Measurements from ENCODE around the gene MYADML2. TPM values are rescaled to one million over a fixed set of nuclear protein-coding genes. Genes with fewer than 3 reads are reported as not detected.

Gene MYADML2
- total RNA-seq, 2 experiments from 2014 or later = not detected

- intact Hi-C loops (cut with DNase I, micrococcal nuclease) = no loop called here
- no peak overlapping the region for H3K27ac Mint-ChIP-seq
- peaks cover 13% of the 10 kb centered on the region for H3K27me3 Mint-ChIP-seq
- Histone ChIP-seq H3K9me3 (ENCODE audit: control insufficient read depth in 1 of 2, insufficient read depth in 1 of 2, low read length in 2 of 2) (peaks cover 0 to 5% of the 10 kb centered on the region in 2 experiments), H3K27ac (ENCODE audit: low read depth in 1 of 2, low read length in 2 of 2) (no peak overlapping the region), H3K4me3 (ENCODE audit: low read length) (no peak overlapping the region), H3K27me3 (ENCODE audit: control insufficient read depth in 1 of 2, insufficient read depth in 2 of 2, low read length in 2 of 2) (peaks cover 7 to 11% of the 10 kb centered on the region in 2 experiments), H3K4me1 (ENCODE audit: insufficient read depth, low read length) (peaks cover 14% of the 10 kb centered on the region), H3K36me3 (ENCODE audit: insufficient read depth, low read length) (peaks cover 29% of the 10 kb centered on the region)
- POLR2A ChIA-PET = no interaction called here
- H3K36me3 Mint-ChIP-seq (ENCODE audit: low read depth) = peaks cover 28% of the 10 kb centered on the region
- H3K9me3 Mint-ChIP-seq = no peaks in the 10 kb centered on the region
- no peak for ATAC-seq (ENCODE audit: poor library complexity)
- H3K4me1 Mint-ChIP-seq (ENCODE audit: low read depth) = peaks cover 8% of the 10 kb centered on the region
- DNase-seq = no peak
- CTCF ChIA-PET = no interaction called here
- H3K4me3 Mint-ChIP-seq = no peak overlapping the region
- TF ChIP-seq, protein P1, sequence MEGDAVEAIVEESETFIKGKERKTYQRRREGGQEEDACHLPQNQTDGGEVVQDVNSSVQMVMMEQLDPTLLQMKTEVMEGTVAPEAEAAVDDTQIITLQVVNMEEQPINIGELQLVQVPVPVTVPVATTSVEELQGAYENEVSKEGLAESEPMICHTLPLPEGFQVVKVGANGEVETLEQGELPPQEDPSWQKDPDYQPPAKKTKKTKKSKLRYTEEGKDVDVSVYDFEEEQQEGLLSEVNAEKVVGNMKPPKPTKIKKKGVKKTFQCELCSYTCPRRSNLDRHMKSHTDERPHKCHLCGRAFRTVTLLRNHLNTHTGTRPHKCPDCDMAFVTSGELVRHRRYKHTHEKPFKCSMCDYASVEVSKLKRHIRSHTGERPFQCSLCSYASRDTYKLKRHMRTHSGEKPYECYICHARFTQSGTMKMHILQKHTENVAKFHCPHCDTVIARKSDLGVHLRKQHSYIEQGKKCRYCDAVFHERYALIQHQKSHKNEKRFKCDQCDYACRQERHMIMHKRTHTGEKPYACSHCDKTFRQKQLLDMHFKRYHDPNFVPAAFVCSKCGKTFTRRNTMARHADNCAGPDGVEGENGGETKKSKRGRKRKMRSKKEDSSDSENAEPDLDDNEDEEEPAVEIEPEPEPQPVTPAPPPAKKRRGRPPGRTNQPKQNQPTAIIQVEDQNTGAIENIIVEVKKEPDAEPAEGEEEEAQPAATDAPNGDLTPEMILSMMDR (IDR thresholded peaks at IDR 0.05) = no peak
These were observed 43.6 kb downstream of the MYADML2 start for GRCh38 chr17:81903415-81903831.

DNA sequence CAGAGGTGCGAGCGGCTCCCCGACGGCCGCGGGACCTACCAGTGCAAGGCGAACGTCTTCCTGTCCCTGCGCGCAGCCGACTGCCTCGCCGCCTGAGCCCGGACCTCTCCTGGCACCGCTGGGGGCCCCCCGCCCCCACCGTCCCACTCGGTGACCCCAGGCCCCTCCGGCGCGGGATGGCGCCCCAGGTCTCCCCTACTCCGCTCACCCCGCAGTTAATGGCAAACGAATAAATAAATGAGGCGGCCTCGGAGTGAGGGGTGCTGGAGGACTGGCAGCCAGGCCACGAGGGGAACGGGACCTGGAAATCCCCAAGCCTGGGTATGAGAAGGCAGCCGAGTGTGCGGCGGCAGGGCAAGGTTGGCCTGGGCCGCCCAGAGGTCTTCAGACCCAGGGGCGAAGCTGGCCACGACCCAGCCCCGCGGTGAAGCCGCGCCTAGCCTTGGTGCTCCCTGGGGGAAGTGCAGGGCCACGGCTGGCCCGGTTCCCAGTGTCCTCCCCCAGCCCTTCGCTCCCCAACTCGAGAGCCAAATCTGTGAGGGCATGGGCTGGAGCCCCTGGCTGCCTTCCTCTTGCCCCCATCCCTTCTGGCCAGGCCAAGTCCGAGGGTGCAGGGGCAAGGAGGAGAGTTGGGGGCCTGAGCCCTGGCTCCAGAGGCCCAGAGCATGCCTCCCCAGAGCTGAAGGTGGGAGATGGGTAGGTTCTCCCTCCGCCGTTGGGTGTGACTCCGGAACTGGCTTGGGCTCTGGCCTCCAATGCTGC is 44.2 kb downstream of the MYADML2 start:
- H3K27me3 Mint-ChIP-seq = peaks cover 13% of the 10 kb centered on the region
- ATAC-seq (ENCODE audit: poor library complexity) = peak; percentile 51
- DNase-seq = no peak
- H3K27ac Mint-ChIP-seq = no peak overlapping the region
- H3K4me3 Mint-ChIP-seq = no peak overlapping the region
- Histone ChIP-seq H3K4me1 (ENCODE audit: insufficient read depth, low read length) (peaks cover 14% of the 10 kb centered on the region), H3K27me3 (ENCODE audit: control insufficient read depth in 1 of 2, insufficient read depth in 2 of 2, low read length in 2 of 2) (peaks cover 7 to 11% of the 10 kb centered on the region in 2 experiments), H3K36me3 (ENCODE audit: insufficient read depth, low read length) (peaks cover 35% of the 10 kb centered on the region), H3K27ac (ENCODE audit: low read depth in 1 of 2, low read length in 2 of 2) (no peak overlapping the region), H3K4me3 (ENCODE audit: low read length) (no peak overlapping the region), H3K9me3 (ENCODE audit: control insufficient read depth in 1 of 2, insufficient read depth in 1 of 2, low read length in 2 of 2) (peaks cover 0 to 5% of the 10 kb centered on the region in 2 experiments)
- ChIA-PET CTCF (no interaction called here), POLR2A (no interaction called here)
- intact Hi-C loops (cut with DNase I, micrococcal nuclease) = no loop called here
- H3K36me3 Mint-ChIP-seq (ENCODE audit: low read depth) = peaks cover 32% of the 10 kb centered on the region
- H3K9me3 Mint-ChIP-seq = no peaks in the 10 kb centered on the region
- H3K4me1 Mint-ChIP-seq (ENCODE audit: low read depth) = peaks cover 8% of the 10 kb centered on the region
- TF ChIP-seq, protein P1 (IDR thresholded peaks at IDR 0.05) = no peak

GRCh38 chr17:81902023-81902652 is 44.9 kb downstream of the MYADML2 start, which contains the start of gene NPB:
TSS of gene NPB (plus strand) at chr17:81902238. CDS start at chr17:81902278, 40 bp downstream.
- intact Hi-C loops (cut with DNase I, micrococcal nuclease) = no loop called here
- Histone ChIP-seq H3K27ac (ENCODE audit: low read depth in 1 of 2, low read length in 2 of 2) (no peak within 1 kb of the TSS), H3K9me3 (ENCODE audit: control insufficient read depth in 1 of 2, insufficient read depth in 1 of 2, low read length in 2 of 2) (peaks cover 0 to 5% of the 10 kb centered on the region in 2 experiments), H3K4me3 (ENCODE audit: low read length) (no peak within 1 kb of the TSS), H3K36me3 (ENCODE audit: insufficient read depth, low read length) (peaks cover 37% of the 10 kb centered on the region), H3K27me3 (ENCODE audit: control insufficient read depth in 1 of 2, insufficient read depth in 2 of 2, low read length in 2 of 2) (peaks cover 7 to 11% of the 10 kb centered on the region in 2 experiments), H3K4me1 (ENCODE audit: insufficient read depth, low read length) (peaks cover 14% of the 10 kb centered on the region)
- ATAC-seq (ENCODE audit: poor library complexity) = peak; percentile 46
- Mint-ChIP-seq H3K27me3 (peaks cover 13% of the 10 kb centered on the region), H3K9me3 (no peaks in the 10 kb centered on the region), H3K36me3 (ENCODE audit: low read depth) (peaks cover 34% of the 10 kb centered on the region), H3K4me3 (no peak within 1 kb of the TSS), H3K27ac (no peak within 1 kb of the TSS), H3K4me1 (ENCODE audit: low read depth) (peaks cover 8% of the 10 kb centered on the region)
- TF ChIP-seq, protein P1 (IDR thresholded peaks at IDR 0.05) = no peak
- CTCF ChIA-PET = no interaction called here
- peak in 1 of 14 experiments; percentile 29 for DNase-seq
- POLR2A ChIA-PET = interaction anchor here (0.6 kb wide), 2 partner anchors 37 to 121 kb away, joined by 3 read pairs; partner anchors contain the start of gene LRRC45

Measured in CD4-positive, alpha-beta T cell (primary cell).